Measurements from ENCODE around the gene NAA60.

GRCh38 chr16:3458278-3458851 lies 14.9 kb downstream of the NAA60 start:
- TF ChIP-seq, protein P1, sequence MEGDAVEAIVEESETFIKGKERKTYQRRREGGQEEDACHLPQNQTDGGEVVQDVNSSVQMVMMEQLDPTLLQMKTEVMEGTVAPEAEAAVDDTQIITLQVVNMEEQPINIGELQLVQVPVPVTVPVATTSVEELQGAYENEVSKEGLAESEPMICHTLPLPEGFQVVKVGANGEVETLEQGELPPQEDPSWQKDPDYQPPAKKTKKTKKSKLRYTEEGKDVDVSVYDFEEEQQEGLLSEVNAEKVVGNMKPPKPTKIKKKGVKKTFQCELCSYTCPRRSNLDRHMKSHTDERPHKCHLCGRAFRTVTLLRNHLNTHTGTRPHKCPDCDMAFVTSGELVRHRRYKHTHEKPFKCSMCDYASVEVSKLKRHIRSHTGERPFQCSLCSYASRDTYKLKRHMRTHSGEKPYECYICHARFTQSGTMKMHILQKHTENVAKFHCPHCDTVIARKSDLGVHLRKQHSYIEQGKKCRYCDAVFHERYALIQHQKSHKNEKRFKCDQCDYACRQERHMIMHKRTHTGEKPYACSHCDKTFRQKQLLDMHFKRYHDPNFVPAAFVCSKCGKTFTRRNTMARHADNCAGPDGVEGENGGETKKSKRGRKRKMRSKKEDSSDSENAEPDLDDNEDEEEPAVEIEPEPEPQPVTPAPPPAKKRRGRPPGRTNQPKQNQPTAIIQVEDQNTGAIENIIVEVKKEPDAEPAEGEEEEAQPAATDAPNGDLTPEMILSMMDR (IDR thresholded peaks at IDR 0.05), result no peak; the same call in 1 of the 2 replicates
- no peak for TF ChIP-seq ZFX (IDR thresholded peaks at IDR 0.05; ENCODE audit: borderline replicate concordance)

All from 22Rv1 (cell line).